Endometrium (tissue), 2 donors: ENCODE measurements around the gene CASK.
A peak's percentile ranks its signal among the peaks of the same experiment; 100 is the strongest.

ENCODE experiments used
- FAIRE-seq: peaks from 2 replicates; lab custom pipeline; 2012; peaks lifted over from hg19 to GRCh38; lab: Jason Lieb, UNC
- donor health status: control.
- donor health status: control.

CASK gene, protein sequence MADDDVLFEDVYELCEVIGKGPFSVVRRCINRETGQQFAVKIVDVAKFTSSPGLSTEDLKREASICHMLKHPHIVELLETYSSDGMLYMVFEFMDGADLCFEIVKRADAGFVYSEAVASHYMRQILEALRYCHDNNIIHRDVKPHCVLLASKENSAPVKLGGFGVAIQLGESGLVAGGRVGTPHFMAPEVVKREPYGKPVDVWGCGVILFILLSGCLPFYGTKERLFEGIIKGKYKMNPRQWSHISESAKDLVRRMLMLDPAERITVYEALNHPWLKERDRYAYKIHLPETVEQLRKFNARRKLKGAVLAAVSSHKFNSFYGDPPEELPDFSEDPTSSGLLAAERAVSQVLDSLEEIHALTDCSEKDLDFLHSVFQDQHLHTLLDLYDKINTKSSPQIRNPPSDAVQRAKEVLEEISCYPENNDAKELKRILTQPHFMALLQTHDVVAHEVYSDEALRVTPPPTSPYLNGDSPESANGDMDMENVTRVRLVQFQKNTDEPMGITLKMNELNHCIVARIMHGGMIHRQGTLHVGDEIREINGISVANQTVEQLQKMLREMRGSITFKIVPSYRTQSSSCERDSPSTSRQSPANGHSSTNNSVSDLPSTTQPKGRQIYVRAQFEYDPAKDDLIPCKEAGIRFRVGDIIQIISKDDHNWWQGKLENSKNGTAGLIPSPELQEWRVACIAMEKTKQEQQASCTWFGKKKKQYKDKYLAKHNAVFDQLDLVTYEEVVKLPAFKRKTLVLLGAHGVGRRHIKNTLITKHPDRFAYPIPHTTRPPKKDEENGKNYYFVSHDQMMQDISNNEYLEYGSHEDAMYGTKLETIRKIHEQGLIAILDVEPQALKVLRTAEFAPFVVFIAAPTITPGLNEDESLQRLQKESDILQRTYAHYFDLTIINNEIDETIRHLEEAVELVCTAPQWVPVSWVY

GRCh38 chrX:41923211-41923977 lies at the start of gene CASK:
Gene CASK (minus strand): TSS chrX:41923554. CDS start chrX:41922988, 566 bp downstream.
- FAIRE-seq, result no peak

GRCh38 chrX:41971346-41971745 lies 48.0 kb upstream of the CASK start:
- no peak for FAIRE-seq

DNA sequence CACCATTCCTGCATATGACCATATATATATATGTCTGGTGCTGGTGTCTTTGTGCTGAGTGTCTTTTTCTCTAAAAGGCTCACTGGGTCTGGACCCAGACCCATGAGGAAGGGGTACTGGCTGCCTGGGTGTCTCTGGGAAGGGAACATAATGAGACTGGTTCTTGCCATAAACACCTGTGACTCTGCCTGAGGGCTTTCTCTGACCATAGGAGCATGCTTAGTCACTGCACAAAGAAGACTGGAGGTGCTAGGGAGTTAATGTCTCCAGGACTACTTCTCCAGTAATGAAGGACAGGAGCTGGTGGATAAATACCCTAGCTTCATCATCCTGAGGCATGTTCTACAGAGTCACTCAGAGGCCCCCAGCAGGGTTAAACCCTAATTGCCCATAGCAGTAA lies 47.1 kb upstream of the CASK start:
- no peak for FAIRE-seq

- no peak for FAIRE-seq
Observed at GRCh38 chrX:41963348-41963747, 40.0 kb upstream of the CASK start.

GRCh38 chrX:41960142-41960541 lies 36.8 kb upstream of the CASK start:
- no peak for FAIRE-seq

GRCh38 chrX:41958861-41959260 lies 35.5 kb upstream of the CASK start:
- no peak for FAIRE-seq

- FAIRE-seq, result no peak
Observed at GRCh38 chrX:41956027-41956426, 32.7 kb upstream of the CASK start.

DNA sequence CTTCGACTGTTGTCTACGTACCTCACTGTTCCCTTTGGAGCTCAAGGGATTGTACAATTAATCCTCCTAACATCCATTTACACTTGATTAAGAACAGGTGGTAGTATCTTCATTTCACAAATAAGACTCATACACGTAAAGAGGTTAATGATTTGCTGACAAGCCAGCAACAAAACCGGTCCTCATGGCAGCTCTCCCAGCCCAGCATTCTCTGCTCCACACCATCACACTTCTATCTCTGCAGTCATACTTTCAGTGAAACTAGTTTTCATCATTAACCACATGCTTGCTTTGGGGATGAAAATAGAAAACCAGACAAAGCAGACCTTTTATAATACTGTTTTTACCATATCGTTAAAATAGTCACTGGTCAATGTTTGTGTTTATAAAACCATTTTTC lies 28.7 kb upstream of the CASK start:
- FAIRE-seq, result no peak

DNA sequence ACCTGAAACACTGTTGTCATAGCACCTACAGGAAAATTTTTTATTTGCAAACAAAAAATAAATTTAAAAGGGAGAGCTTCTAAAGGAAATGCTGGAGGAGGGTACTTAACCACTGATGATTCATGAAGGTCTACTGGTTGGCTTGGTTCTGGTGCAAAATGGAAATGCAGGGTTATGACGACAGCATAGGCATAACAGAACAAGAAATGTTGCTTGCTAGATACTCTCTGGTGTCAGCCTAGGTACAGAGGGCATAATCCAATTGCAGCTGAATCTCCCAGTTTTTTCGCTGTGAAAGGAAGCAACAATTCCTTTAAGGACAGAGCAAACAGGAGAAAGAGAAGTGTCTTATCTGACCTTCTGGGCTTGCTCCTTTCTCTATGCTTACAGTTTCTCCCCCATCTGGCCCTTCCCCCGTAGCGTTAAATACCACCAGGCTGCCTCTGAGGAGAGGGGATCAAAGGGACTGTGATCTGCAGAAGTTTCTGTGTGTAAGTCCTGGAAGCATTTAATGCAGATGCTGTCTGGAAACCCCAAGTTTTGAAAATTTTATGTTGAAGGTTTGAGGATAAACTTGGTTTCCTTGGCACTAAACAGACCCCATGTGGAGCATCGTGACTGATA lies 23.7 kb upstream of the CASK start:
- FAIRE-seq, result no peak

GRCh38 chrX:41946235-41946634 lies 22.9 kb upstream of the CASK start:
- FAIRE-seq, result no peak

DNA sequence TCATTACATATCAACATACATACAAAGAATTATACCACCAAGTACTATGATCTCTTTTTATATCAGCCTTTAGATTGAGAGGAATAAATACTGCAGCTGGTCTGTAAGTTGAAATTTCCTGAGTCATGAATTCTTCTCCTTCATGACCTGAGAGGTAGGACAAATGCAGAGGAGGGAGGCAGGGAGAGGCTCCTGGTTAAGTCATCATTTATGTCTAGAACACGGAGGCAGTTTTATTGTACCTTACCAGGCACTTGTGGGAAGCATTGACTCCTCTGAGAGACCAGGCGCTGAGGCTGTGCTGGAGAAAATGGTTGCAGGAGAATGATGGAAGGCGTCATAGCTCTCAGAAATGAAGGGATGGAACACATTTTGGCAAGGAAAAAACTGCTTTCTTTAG lies 12.5 kb upstream of the CASK start:
- FAIRE-seq, result no peak

GRCh38 chrX:41933546-41933945 lies 10.2 kb upstream of the CASK start:
- FAIRE-seq, result peak; percentile 4

GRCh38 chrX:41932885-41933284 lies 9.5 kb upstream of the CASK start:
- no peak for FAIRE-seq

DNA sequence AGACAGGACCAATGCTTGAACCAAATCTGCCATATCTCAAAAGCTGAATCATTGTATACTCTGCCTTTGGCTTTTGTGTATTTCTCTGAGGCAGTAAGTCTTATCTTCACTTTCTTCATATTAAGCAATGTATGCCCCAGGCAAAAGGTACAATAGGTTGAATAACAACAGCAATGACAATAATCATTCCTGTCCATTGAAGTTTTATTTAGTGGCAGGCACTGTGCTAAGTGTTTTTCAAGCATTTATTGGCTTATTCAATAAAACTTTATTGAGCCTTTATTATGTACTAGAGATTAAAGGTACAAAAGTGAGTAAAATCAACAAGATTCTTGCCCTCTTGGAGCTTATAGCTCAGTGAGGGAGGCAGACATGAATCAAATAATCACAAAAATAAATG lies 8.2 kb upstream of the CASK start:
- no peak for FAIRE-seq

- FAIRE-seq, result no peak
Observed at GRCh38 chrX:41923978-41924683, 777 bp upstream of the CASK start.

DNA sequence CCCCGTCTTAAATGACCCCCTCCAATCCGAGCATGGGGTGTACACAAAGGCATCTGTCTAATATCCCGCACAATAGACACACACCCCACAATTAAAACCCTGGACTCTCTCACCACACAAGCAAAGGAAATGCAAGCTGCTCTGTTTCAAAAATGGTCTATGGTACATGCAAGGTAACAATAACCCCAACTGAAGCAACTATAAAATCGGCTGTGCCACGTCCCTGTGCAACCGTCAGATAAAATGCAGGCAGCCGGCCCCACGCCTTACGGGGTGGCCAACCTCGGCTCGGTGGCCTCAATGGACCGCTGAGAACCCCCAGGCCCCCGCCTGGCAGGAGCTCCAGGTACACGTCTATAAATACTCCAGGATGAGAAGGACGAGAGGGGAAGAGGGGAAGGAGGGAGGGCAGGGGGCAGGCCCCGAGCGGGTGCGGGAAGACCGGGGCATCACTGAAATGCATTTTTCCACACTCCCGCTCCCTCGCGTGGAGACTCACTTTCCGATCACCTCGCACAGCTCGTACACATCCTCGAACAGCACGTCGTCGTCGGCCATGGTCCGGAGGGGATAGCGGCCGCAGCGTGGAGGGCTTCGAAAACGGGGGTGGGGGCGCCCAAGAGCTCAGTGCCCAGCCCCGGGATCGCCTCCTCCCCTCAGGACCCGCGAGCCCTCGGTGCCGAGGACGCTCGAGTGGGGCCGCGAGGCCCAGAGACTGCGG lies 763 bp downstream of the CASK start:
- no peak for FAIRE-seq

DNA sequence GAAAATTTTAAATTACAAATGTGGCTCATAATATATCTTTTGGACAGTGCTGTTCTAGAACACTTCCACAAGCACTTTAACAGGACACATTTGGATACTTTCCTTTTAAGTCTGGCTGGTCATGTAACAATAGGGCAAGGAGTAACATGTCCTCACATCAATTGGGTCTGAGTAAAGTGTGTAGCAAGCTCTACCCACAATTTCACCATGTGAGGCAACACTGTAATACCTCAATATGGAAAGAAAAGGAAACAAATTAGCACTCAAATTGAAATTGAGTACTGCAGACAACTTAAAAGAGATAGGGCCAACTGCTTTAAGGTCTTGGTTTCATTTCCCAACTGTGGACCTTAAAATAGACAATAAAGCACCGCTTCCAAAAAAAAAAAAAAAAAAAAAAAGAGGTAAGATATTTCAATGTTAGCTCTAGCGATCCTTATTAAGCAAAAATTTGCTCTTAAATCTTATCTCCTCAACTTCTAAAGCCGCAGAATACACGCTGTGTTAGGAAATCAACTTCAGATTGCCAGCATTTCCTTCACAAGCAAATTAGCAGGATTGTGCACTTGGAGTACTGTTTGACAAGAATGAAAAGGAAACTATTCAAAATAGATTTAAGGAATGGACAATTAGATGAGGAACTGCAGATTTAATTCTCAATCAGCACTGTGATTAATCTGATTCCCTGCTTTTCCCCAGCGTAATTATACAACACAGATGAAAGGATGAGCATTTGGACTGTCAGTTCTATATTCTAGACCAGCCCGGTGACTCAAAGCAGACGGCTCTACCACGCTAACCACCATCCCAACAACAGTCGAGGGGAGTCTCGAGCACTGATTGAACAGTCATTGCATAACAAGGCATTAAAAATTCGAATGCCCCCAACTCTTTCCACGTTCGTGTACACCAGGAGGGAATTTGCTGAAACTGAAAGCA lies 1.6 kb downstream of the CASK start:
- FAIRE-seq, result no peak

GRCh38 chrX:41919870-41920269 lies 3.5 kb downstream of the CASK start:
- no peak for FAIRE-seq

- no peak for FAIRE-seq
Observed at GRCh38 chrX:41917517-41917916, 5.8 kb downstream of the CASK start.

DNA sequence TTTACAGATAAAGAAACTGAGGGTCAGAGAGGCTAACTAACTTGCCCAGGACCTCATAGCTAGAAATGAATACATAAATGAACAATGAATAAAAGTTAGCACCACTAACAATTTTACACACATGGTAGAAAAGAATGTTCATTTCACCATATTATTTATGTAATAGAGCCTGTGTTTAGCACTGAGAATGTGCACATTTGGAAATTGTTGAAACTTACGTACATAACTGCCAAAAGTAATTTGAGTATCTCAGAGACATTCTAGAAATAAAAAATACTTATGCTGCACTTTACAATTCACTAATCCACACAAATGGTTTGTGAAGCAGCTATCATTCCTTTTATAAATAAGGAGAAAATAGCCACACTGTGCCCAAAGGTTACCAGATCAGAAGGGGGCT lies 9.9 kb downstream of the CASK start:
- FAIRE-seq, result no peak
